Measurements from ENCODE around the gene PHRF1.
"Not testable (repeated sequence)": the region's sequence is repeated elsewhere in the genome, so short reads cannot be mapped to it uniquely, and the experiment has no call there.

The PHRF1 gene

GRCh38 chr11:567629-568292 is 8.5 kb upstream of the PHRF1 start:
- DNase-seq (ENCODE audit: low read depth, low spot score): no peak
- peak overlapping the region; percentile 63 for H3K4me3 ChIP-seq (ENCODE audit: low read length)

- H3K4me3 ChIP-seq (ENCODE audit: low read length): peak overlapping the region; percentile 64
- DNase-seq (ENCODE audit: low read depth, low spot score): peak; percentile 85
Observed at GRCh38 chr11:568306-569157, 7.7 kb upstream of the PHRF1 start.

DNA sequence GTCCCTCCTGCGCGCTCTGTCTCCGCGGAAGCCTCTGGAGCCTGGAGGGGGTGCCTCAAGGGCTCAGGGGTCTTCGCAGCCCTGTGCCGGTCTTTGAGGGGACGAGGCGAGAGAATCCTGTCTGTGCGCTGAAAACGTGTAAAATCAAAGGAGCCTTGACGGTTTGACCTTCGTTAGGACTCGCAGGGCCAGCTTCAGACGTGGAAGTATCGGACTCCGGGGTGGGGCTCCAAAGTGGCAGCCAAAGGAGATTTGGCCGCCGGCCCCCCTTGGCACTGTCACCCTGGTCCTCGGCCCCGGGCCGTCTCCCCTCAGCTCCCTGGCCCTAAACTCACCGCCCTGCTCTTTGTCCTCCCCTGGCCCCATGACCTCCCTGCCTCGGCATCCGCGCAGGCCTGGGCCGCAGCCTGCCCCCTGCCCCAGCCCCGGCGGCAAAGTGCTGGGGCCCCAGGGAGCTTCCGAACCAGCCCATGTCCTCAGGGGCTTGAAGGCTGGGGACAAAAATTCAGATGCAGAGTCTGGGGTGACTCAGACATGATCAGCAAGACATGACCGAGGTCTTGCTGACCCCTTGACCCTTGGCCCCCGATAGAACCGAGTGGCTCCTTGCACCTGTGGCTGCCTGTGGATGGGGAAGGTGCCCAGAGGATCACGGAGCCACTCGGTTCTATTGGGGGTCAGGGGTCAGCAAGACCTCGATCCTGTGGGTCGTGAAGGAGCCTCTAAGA is 6.9 kb upstream of the PHRF1 start:
- no peak for DNase-seq (ENCODE audit: low read depth, low spot score)
- peak overlapping the region; percentile 64 for H3K4me3 ChIP-seq (ENCODE audit: low read length)

- no peak for DNase-seq (ENCODE audit: low read depth, low spot score)
- no peak overlapping the region for H3K4me3 ChIP-seq (ENCODE audit: low read length)
Observed at GRCh38 chr11:571802-572185, 4.5 kb upstream of the PHRF1 start.

DNA sequence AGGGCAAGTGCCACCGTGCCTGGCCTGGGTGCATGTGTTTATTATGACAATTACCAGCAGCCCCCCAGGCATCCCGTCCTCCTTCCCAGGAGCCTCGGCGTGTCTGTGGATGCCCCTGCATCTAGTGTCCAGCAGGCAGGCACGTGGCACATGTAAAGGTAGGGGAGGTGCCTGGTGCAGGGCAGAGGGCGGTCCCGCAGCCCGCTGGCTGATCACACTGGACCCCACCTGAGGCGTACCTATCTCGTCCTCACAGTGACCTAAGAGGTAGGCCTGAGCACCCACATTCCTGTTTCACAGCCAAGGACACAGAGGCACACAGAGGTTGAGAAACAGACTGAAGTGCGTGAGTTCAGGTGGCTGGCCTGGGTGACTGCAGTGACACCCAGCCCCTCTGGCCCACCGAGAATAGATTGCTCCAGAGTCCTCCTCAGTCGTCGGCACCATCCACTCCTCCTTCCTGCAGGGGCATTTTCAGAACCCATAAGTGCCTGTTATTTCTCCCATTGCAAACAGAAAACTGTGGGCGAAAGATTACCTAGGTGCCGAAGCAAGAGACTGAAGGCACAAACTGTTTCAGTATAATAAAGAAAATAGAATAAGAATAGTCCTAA is 3.0 kb upstream of the PHRF1 start:
- no peak overlapping the region for H3K4me3 ChIP-seq (ENCODE audit: low read length)
- no peak for DNase-seq (ENCODE audit: low read depth, low spot score)

GRCh38 chr11:574031-574570 is 2.2 kb upstream of the PHRF1 start:
- not testable (repeated sequence) for H3K4me3 ChIP-seq (ENCODE audit: low read length)
- peak; percentile 47 for DNase-seq (ENCODE audit: low read depth, low spot score)

DNA sequence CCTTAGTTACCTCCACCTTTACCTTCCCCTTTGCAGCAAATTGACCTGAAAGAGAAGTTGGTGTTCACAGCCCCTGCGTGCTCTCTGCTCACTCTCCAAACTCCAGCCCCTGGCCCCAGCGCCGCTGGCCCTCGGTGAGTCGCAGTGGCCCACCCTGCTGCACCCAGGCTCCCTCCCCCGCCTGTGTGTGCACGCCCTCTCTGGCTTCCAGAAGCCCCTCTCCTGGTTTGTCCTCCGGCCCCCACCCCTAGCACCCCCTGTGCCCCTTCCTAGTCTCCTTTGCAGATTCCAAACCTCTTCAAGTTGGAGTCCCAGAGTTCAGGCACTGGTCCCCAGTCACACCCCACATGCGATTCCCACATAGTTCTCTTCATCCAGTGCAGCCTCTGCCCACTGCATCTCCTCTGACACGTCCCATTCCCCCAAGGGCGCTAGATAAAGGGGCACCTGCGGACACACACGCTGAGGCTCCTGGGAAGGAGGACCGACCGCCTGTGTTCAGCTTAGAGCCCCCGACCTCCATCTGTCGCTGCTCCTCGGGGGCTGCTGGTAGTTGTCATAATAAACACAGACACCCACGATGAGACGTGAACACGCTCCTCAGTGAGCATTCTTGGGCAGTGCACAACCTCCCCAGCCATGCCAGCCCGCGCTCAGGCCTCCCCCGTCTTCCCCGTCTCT is 1.5 kb upstream of the PHRF1 start:
- peak overlapping the region; percentile 52; the same call in 1 of the 2 replicates for H3K4me3 ChIP-seq (ENCODE audit: low read length)

DNA sequence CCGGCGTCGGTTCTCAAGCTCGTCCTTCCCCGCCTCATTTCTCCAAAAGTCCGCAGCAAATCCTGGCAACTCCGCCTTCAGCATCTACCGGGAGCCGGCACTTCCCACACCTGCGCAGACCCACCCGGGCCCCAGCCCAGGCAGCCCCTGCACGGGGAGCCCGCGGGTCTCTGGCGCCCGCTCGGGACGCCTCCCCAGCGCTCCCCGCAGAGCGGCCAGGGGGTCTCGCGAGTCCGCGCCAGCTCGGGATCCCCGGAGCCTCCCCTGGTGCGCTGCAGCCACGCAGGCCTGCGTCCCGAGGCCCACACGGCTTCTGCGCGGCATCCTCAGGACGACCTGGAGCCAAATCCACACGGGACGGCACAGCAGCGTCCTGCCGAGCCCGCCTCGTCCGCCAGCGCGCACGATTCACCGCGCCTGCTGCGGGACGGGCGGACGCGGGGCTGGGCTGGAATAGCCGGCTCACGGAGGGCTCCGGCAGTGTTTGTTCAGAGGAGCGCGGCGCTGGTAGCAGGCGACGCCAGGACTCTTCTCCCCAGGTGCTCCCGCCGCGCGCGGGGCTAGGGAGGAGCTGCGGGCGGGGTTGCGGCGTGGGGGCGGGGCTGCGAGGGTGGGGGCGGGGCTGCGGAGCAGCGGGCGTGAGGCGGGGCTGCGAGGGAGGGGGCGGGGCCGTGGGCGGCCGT is 816 bp upstream of the PHRF1 start:
- peak; percentile 37 for DNase-seq (ENCODE audit: low read depth, low spot score)
- H3K4me3 ChIP-seq (ENCODE audit: low read length): peak overlapping the region; percentile 52

More for the DNA sequence above, 1.5 kb upstream of the PHRF1 start:
- DNase-seq (ENCODE audit: low read depth, low spot score): no peak

GRCh38 chr11:576811-577610 is 741 bp downstream of the PHRF1 start:
- peak overlapping the region; percentile 96 for H3K4me3 ChIP-seq (ENCODE audit: low read length)
- no peak for DNase-seq (ENCODE audit: low read depth, low spot score)

GRCh38 chr11:577611-577894 is 1.3 kb downstream of the PHRF1 start:
- H3K4me3 ChIP-seq (ENCODE audit: low read length): peak overlapping the region; percentile 96
- no peak for DNase-seq (ENCODE audit: low read depth, low spot score)

- H3K4me3 ChIP-seq (ENCODE audit: low read length): peak overlapping the region; percentile 96
- DNase-seq (ENCODE audit: low read depth, low spot score): peak; percentile 51
Observed at GRCh38 chr11:578276-579035, 2.2 kb downstream of the PHRF1 start.

DNA sequence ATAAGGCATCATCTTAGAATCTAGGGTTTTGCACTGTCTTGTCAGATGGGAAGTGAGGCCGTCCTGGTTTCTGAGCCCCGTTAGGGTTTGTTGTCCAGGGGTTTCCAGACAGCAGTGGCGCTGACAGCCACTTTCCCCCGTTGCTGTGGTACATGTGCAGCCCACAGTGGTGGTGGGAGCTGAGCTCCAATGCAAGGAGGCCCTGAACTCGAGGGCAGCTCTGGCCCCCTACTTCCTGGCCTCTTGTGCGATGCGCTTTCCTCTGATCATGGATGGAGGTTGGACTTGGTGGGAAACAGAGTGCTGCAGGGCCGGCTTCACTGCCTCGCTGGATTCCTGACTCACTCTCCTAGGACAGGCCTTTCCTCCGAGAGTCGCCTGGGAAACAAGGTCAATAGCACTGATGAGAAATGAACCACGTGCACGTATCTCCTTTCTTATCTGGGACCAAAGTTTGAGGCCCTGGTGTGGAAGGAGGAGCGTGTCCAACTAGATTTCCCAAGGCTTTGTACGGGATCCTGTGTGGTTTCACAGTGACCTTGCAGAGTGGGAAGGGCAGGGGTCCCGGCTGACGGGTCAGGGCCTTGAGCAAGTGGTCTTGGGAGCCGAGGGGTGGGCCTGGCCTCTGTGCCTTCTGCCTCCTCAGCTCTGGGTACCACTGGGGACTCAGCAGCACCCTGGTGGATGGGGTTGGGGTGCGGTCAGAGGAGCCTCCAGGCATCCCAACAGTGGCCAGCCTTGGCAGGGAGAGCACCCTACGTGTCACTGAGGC is 3.7 kb downstream of the PHRF1 start:
- no peak overlapping the region for H3K4me3 ChIP-seq (ENCODE audit: low read length)
- DNase-seq (ENCODE audit: low read depth, low spot score): no peak

- H3K4me3 ChIP-seq (ENCODE audit: low read length): no peak overlapping the region
- no peak for DNase-seq (ENCODE audit: low read depth, low spot score)
Observed at GRCh38 chr11:581342-581741, 5.1 kb downstream of the PHRF1 start.

DNA sequence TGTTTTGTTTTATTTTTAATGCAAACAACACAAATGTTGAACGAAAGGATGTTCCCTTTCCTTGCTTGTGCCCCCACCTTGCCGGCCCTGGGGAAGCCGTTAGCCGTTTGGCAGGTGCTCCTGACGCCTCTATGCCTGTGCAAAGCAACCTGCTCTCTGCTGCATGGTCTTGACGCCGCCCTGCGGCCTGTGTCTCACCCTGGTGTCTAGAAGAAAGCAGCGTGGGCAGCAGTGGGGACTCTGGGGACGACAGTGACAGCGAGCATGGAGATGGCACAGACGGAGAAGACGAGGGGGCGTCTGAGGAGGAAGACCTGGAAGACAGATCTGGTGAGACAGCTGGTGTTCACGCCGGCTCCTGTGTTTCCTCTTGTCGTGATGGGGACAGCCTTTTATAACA is 5.5 kb downstream of the PHRF1 start:
- DNase-seq (ENCODE audit: low read depth, low spot score): no peak
- H3K4me3 ChIP-seq (ENCODE audit: low read length): no peak overlapping the region

DNA sequence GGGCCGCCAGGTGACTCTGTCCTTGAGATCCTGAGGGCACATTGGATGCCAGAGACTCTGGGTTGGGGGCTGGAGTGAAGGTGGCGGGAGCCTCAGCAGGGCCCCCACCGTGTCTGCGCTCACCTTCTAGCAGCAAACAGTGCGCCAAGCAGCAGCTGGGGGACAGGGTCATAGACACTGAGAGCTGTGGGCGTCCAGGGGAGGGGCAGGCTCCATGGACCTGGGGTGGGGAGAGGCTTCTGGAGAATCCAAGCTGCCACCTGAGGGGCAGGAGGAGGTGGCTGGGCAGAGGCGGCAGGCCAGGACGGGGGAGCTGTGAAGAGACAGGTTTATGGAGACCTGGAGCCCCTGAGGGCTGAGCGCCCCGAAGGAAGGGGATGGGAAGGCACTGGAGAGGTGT is 8.0 kb downstream of the PHRF1 start:
- H3K4me3 ChIP-seq (ENCODE audit: low read length): no peak overlapping the region
- no peak for DNase-seq (ENCODE audit: low read depth, low spot score)
